ENCODE results near the gene CCDC198. TPM values are rescaled to one million over a fixed set of nuclear protein-coding genes. Genes with fewer than 3 reads are reported as not detected.

Gene CCDC198
- total RNA-seq, 4 donors from 2014 or later, result not detected

DNA sequence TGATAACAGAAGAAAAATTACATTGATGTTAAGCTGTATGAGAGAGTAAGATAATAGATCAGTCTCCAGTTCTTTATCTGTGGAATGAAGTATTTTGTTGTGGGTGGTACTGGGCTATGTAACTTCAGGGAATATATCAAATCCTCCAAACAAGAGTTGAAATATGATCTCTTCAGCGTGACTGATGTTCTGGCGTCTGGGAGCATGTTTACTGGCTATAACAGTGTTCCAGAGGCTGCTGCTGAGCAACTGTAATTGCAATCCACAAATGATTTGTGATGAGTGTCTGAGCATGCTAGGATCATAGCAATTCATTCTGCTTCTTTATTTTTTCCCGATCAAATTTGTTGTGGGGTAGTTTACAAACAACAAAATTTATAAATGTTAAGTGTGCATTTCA lies 18.6 kb upstream of the CCDC198 start:
- no peak overlapping the region for H3K27ac ChIP-seq
- H3K9me3 ChIP-seq, result peaks cover 0 to 4% (median 0%) of the 10 kb centered on the region in 3 donors
- no peak for ATAC-seq
- no peaks in the 10 kb centered on the region for H3K36me3 ChIP-seq
- TF ChIP-seq POLR2A (IDR thresholded peaks at IDR 0.05) (no peak), EP300 (IDR thresholded peaks at IDR 0.05) (no peak), POLR2AphosphoS5 (IDR thresholded peaks at IDR 0.05) (no peak)
- TF ChIP-seq, protein P1, sequence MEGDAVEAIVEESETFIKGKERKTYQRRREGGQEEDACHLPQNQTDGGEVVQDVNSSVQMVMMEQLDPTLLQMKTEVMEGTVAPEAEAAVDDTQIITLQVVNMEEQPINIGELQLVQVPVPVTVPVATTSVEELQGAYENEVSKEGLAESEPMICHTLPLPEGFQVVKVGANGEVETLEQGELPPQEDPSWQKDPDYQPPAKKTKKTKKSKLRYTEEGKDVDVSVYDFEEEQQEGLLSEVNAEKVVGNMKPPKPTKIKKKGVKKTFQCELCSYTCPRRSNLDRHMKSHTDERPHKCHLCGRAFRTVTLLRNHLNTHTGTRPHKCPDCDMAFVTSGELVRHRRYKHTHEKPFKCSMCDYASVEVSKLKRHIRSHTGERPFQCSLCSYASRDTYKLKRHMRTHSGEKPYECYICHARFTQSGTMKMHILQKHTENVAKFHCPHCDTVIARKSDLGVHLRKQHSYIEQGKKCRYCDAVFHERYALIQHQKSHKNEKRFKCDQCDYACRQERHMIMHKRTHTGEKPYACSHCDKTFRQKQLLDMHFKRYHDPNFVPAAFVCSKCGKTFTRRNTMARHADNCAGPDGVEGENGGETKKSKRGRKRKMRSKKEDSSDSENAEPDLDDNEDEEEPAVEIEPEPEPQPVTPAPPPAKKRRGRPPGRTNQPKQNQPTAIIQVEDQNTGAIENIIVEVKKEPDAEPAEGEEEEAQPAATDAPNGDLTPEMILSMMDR (IDR thresholded peaks at IDR 0.05), result no peak
- H3K27me3 ChIP-seq, result peaks cover 3% of the 10 kb centered on the region
- WGBS, 2 donors (ENCODE audit: low coverage in 1 of 2), result 36 to 43% methylated on average over 3 of the region's 3 CpGs
- H3K4me1 ChIP-seq, result no peaks in the 10 kb centered on the region
- no peak overlapping the region for H3K4me3 ChIP-seq

DNA sequence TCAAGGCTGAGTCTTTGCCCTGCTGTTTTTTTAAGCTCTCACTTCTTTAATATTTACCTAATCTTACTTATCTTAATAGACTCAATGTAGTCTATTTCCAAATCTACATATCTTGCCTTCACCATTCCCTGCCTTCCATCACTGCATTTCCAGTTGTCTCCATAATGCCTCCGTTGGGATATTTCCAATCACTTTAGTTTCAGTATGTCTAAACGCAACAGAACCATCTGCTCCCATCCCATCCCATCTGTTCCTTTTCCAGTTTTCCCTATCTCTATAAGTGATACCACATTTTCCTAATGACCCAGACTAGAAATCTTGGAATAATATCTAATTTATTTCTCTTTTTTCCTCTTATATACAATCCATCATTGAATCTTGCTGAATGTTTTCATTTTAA lies 15.1 kb upstream of the CCDC198 start:
- no peak for ATAC-seq
- Histone ChIP-seq H3K4me1 (no peaks in the 10 kb centered on the region), H3K9me3 (no peaks in the 10 kb centered on the region), H3K36me3 (no peaks in the 10 kb centered on the region), H3K4me3 (no peak overlapping the region), H3K27ac (no peak overlapping the region), H3K27me3 (peaks cover 3% of the 10 kb centered on the region)
- TF ChIP-seq POLR2A (IDR thresholded peaks at IDR 0.05) (no peak), EP300 (IDR thresholded peaks at IDR 0.05) (no peak), POLR2AphosphoS5 (IDR thresholded peaks at IDR 0.05) (no peak)
- TF ChIP-seq, protein P1 (IDR thresholded peaks at IDR 0.05), result no peak
- WGBS, 2 donors (ENCODE audit: low coverage in 1 of 2), result 52 to 100% methylated on average over 2 of the region's 2 CpGs

DNA sequence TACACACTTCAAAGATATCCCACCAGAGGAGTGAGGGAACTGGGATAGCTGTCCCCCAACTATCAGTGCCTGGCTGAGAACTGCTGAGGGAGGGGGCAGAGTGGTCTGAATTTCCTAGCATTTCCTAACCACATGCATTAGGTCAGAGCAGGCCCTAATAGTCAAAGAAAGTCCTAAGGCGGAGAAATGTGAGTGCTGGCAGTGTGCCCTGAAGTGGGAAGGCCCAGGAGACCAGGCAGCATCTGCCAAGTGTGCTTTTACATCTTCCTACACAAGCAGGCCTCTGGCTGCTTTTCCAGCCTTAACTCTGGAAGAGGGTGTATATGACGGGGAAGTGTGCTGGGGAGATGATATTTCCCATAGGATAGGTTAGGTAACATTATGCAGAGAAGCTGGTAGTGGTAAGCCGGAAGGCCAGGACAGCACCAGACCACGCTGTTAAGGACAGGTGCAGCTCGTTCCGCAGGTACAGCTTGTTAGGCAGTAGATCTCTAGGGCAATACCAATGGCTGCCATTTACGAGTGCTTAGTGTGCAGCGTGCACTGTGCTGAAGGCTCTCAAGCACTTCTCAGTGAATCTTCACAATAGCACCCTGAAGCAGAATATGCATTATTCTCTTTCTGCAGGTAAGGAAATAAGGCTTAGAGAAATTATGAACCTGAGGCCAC lies 9.1 kb upstream of the CCDC198 start:
- WGBS, 2 donors (ENCODE audit: low coverage in 1 of 2), result 56 to 65% methylated on average over 6 to 8 of the region's 8 CpGs
- no peak for ATAC-seq
- TF ChIP-seq, protein P1 (IDR thresholded peaks at IDR 0.05), result no peak
- no peak for TF ChIP-seq POLR2A (IDR thresholded peaks at IDR 0.05)
- TF ChIP-seq POLR2AphosphoS5 (IDR thresholded peaks at IDR 0.05), result no peak
- no peak for TF ChIP-seq EP300 (IDR thresholded peaks at IDR 0.05)

DNA sequence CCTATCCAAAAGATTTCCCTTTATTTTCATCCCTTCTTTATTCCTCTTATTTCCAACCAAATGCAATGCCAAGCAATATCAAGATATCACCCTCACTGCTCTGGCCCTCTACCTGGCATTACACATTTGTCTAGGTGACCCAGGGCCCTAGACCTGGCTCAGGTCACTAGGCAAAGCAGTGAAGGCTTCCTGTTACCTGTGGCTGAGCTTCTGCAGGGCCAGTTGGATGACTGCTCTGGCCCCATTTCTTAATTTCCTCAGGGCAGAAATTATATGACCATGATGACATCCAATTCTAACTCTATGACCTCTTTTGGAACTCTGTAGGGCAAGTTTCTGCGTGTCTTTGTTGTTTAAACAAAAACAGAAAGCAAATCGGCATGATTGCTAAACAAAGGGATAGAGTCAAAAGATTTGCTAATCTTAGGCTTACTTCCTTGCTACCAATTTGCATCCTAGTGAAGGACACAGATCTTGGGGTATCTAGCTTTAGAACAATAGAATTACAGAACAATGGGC lies 7.4 kb upstream of the CCDC198 start:
- no peaks in the 10 kb centered on the region for H3K36me3 ChIP-seq
- H3K27ac ChIP-seq, result no peak overlapping the region
- ATAC-seq, result no peak
- WGBS, 2 donors (ENCODE audit: low coverage in 1 of 2), result 85 to 89% methylated on average over 2 of the region's 2 CpGs
- no peaks in the 10 kb centered on the region for H3K9me3 ChIP-seq
- H3K4me1 ChIP-seq, result no peaks in the 10 kb centered on the region
- TF ChIP-seq, protein P1 (IDR thresholded peaks at IDR 0.05), result no peak
- TF ChIP-seq EP300 (IDR thresholded peaks at IDR 0.05), result no peak
- TF ChIP-seq POLR2A (IDR thresholded peaks at IDR 0.05), result no peak
- no peak for TF ChIP-seq POLR2AphosphoS5 (IDR thresholded peaks at IDR 0.05)
- H3K27me3 ChIP-seq, result no peaks in the 10 kb centered on the region
- no peak overlapping the region for H3K4me3 ChIP-seq

More for the DNA sequence above, 9.1 kb upstream of the CCDC198 start:
- H3K9me3 ChIP-seq, result no peaks in the 10 kb centered on the region
- H3K4me3 ChIP-seq, result no peak overlapping the region
- no peaks in the 10 kb centered on the region for H3K4me1 ChIP-seq
- no peaks in the 10 kb centered on the region for H3K36me3 ChIP-seq
- no peak overlapping the region for H3K27ac ChIP-seq
- no peaks in the 10 kb centered on the region for H3K27me3 ChIP-seq

DNA sequence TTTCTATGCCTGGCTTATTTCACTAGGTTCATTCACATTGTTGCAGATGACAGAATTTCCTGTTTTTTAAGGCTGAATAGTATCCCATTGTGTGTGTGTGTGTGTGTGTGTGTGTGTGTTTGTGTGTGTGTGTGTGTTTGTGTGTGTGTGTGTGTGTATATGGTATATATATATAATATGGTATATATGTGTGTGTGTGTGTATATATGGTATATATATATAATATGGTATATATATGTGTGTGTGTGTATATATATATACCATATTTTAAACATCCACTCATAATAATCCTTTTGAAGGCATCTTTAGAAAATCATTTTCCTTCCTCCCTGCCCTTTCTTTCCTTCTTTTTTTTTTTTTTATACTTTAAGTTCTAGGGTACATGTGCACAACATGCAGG lies 5.0 kb upstream of the CCDC198 start:
- H3K9me3 ChIP-seq, result no peaks in the 10 kb centered on the region
- no peaks in the 10 kb centered on the region for H3K36me3 ChIP-seq
- ATAC-seq, result no peak
- H3K4me1 ChIP-seq, result no peaks in the 10 kb centered on the region
- H3K27me3 ChIP-seq, result no peaks in the 10 kb centered on the region
- H3K4me3 ChIP-seq, result no peak overlapping the region
- H3K27ac ChIP-seq, result no peak overlapping the region
- TF ChIP-seq EP300 (IDR thresholded peaks at IDR 0.05) (no peak), POLR2AphosphoS5 (IDR thresholded peaks at IDR 0.05) (no peak), POLR2A (IDR thresholded peaks at IDR 0.05) (no peak)
- TF ChIP-seq, protein P1 (IDR thresholded peaks at IDR 0.05), result no peak

Data from gastroesophageal sphincter (tissue), 4 donors.